HepG2 (cell line): Measurements from ENCODE around the gene TRAF4. TPM values are rescaled to one million over a fixed set of nuclear protein-coding genes. Genes with fewer than 3 reads are reported as not detected.

Source experiments
- GABPA ChIP-seq, 2 experiments: IDR thresholded peaks; 2 replicates each; pipeline ENCODE4 v1.6.1; 2011 to 2016; ENCODE audit warnings: low read depth in 2 of 2, low read length in 1 of 2, missing biosample characterization in 1 of 2, missing genetic modification characterization in 1 of 2
- HINFP ChIP-seq: sonication (generic); formaldehyde crosslinking; IDR thresholded peaks from 2 replicates; pipeline ENCODE4 v1.4.0; 2020; ENCODE audit warnings: low read depth, mild to moderate bottlenecking, missing genetic modification reagents
- TBX2 ChIP-seq: sonication (generic); formaldehyde crosslinking; IDR thresholded peaks from 2 replicates; pipeline ENCODE4 v1.5.0; 2020; ENCODE audit warnings: missing genetic modification reagents, mild to moderate bottlenecking, borderline replicate concordance
- ZNF138 ChIP-seq: sonication (generic); formaldehyde crosslinking; IDR thresholded peaks from 2 replicates; pipeline ENCODE4 v1.5.0; 2020; ENCODE audit warnings: mild to moderate bottlenecking, low read depth, missing genetic modification reagents
- ZNF30 ChIP-seq: sonication (generic); formaldehyde crosslinking; IDR thresholded peaks from 2 replicates; pipeline ENCODE4 v1.5.0; 2020; ENCODE audit warnings: mild to moderate bottlenecking, missing genetic modification reagents
- ZNF407 ChIP-seq: sonication (generic); formaldehyde crosslinking; IDR thresholded peaks from one replicate; pipeline ENCODE4 v1.5.1; 2020; ENCODE audit warnings: mild to moderate bottlenecking, missing genetic modification reagents; ENCODE audit errors: not compliant biosample characterization
- ZNF530 ChIP-seq: sonication (generic); formaldehyde crosslinking; IDR thresholded peaks from 2 replicates; pipeline ENCODE4 v1.5.0; 2020; ENCODE audit warnings: low read depth, mild to moderate bottlenecking, missing genetic modification reagents
- polyA plus RNA-seq, 8 experiments: library from polyadenylated mRNA; depleted of rRNA in 3 of 8; stranded (reverse) in 7 of 8; unstranded in 1 of 8; fragments of >200 nt; fragmentation: Illumina TruSeq in 4 of 8; extraction: Trizol in 4 of 8; gene quantifications; 2 replicates each; pipeline versions ENCODE4 v1.2.1 to v1.2.3, GENCODE V29; 2011 to 2016; ENCODE audit warnings: low read depth in 4 of 8, missing spikeins in 1 of 8, mixed read lengths in 1 of 8; ENCODE audit not compliant: insufficient read depth in 1 of 8
- total RNA-seq, 5 experiments: library from RNA; depleted of rRNA; stranded (reverse); fragments of >200 nt; fragmentation: Illumina TruSeq; extraction: Trizol; gene quantifications; 2 replicates each; pipeline ENCODE4 v1.2.3, GENCODE V29; 2016; ENCODE audit warnings: low read depth in 1 of 5
- TF ChIP-seq, protein P1 (sequence below): sonication (generic); formaldehyde crosslinking; IDR thresholded peaks from 2 replicates; pipeline ENCODE4 v1.4.0; 2020; ENCODE audit warnings: mild to moderate bottlenecking, missing genetic modification reagents
- TF ChIP-seq, protein P2 (sequence below): sonication (generic); formaldehyde crosslinking; IDR thresholded peaks from 2 replicates; pipeline ENCODE4 v1.4.0; 2020; ENCODE audit warnings: missing genetic modification reagents
- TF ChIP-seq, protein P3 (sequence below), 2 experiments: fragments of 450-650 bp in 1 of 2; sonication (generic) in 1 of 2; formaldehyde crosslinking; IDR thresholded peaks; 2 replicates each; pipeline versions ENCODE4 v1.5.0 to v1.8.0; 2020 to 2022; ENCODE audit warnings: mild to moderate bottlenecking in 1 of 2, missing genetic modification reagents in 1 of 2

Gene TRAF4
- total and polyA plus RNA-seq, 2 of the 13 experiments (the other 11 are each of a cell fraction or from before 2014, with no cell fraction given): 86.0 to 89.9 TPM

GRCh38 chr17:28788100-28788499, 44.3 kb downstream of the TRAF4 start (continued):
- TF ChIP-seq GABPA (IDR thresholded peaks at IDR 0.05; ENCODE audit: low read depth, low read length) (no peak), GABPA (CRISPR knock-in tag; IDR thresholded peaks at IDR 0.05; ENCODE audit: low read depth) (no peak), TBX2 (CRISPR knock-in tag) (peak; percentile 45; the same call in 1 of the 2 replicates), ZNF30 (CRISPR knock-in tag) (no peak), ZNF530 (CRISPR knock-in tag) (no peak), ZNF138 (CRISPR knock-in tag) (no peak), HINFP (CRISPR knock-in tag) (no peak), ZNF407 (CRISPR knock-in tag) (no peak)
- TF ChIP-seq, protein P1, sequence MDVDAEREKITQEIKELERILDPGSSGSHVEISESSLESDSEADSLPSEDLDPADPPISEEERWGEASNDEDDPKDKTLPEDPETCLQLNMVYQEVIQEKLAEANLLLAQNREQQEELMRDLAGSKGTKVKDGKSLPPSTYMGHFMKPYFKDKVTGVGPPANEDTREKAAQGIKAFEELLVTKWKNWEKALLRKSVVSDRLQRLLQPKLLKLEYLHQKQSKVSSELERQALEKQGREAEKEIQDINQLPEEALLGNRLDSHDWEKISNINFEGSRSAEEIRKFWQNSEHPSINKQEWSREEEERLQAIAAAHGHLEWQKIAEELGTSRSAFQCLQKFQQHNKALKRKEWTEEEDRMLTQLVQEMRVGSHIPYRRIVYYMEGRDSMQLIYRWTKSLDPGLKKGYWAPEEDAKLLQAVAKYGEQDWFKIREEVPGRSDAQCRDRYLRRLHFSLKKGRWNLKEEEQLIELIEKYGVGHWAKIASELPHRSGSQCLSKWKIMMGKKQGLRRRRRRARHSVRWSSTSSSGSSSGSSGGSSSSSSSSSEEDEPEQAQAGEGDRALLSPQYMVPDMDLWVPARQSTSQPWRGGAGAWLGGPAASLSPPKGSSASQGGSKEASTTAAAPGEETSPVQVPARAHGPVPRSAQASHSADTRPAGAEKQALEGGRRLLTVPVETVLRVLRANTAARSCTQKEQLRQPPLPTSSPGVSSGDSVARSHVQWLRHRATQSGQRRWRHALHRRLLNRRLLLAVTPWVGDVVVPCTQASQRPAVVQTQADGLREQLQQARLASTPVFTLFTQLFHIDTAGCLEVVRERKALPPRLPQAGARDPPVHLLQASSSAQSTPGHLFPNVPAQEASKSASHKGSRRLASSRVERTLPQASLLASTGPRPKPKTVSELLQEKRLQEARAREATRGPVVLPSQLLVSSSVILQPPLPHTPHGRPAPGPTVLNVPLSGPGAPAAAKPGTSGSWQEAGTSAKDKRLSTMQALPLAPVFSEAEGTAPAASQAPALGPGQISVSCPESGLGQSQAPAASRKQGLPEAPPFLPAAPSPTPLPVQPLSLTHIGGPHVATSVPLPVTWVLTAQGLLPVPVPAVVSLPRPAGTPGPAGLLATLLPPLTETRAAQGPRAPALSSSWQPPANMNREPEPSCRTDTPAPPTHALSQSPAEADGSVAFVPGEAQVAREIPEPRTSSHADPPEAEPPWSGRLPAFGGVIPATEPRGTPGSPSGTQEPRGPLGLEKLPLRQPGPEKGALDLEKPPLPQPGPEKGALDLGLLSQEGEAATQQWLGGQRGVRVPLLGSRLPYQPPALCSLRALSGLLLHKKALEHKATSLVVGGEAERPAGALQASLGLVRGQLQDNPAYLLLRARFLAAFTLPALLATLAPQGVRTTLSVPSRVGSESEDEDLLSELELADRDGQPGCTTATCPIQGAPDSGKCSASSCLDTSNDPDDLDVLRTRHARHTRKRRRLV (CRISPR knock-in tag): no peak
- TF ChIP-seq, protein P2, sequence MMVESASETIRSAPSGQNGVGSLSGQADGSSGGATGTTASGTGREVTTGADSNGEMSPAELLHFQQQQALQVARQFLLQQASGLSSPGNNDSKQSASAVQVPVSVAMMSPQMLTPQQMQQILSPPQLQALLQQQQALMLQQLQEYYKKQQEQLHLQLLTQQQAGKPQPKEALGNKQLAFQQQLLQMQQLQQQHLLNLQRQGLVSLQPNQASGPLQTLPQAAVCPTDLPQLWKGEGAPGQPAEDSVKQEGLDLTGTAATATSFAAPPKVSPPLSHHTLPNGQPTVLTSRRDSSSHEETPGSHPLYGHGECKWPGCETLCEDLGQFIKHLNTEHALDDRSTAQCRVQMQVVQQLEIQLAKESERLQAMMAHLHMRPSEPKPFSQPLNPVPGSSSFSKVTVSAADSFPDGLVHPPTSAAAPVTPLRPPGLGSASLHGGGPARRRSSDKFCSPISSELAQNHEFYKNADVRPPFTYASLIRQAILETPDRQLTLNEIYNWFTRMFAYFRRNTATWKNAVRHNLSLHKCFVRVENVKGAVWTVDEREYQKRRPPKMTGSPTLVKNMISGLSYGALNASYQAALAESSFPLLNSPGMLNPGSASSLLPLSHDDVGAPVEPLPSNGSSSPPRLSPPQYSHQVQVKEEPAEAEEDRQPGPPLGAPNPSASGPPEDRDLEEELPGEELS: 0 out of 2 replicates have a peak, but pooled peaks have one; percentile 29
- TF ChIP-seq, protein P3, sequence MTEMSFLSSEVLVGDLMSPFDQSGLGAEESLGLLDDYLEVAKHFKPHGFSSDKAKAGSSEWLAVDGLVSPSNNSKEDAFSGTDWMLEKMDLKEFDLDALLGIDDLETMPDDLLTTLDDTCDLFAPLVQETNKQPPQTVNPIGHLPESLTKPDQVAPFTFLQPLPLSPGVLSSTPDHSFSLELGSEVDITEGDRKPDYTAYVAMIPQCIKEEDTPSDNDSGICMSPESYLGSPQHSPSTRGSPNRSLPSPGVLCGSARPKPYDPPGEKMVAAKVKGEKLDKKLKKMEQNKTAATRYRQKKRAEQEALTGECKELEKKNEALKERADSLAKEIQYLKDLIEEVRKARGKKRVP (CRISPR knock-in tag; IDR thresholded peaks at IDR 0.05): peak in 1 of 2 experiments; percentile 59; a peak in 1 of 4 replicates
